H1 (cell line): ENCODE results near the gene KCNE5. TPM values are rescaled to one million over a fixed set of nuclear protein-coding genes. Genes with fewer than 3 reads are reported as not detected.

Source experiments
- CTCF ChIA-PET: fragments of 300-600 bp; sonication (Branson Sonifier 250); formaldehyde crosslinking; loops from one replicate; lab custom pipeline; 2021; ENCODE audit not compliant: partially characterized antibody; lab: Charles Lee
- POLR2A ChIA-PET: fragments of 300-600 bp; sonication (Branson Sonifier 250); formaldehyde crosslinking; loops from one replicate; lab custom pipeline; 2021; ENCODE audit warnings: inconsistent platforms; ENCODE audit not compliant: partially characterized antibody; lab: Charles Lee
- DNase-seq, 2 experiments: peaks; one replicate each; pipeline versions ENCODE4 v3.0.0 to v3.0.0-alpha.2; 2010 to 2022; ENCODE audit warnings: low spot score in 2 of 2, low read depth in 1 of 2, mixed read lengths in 1 of 2
- FAIRE-seq: peaks from 2 replicates; lab custom pipeline; 2011; peaks lifted over from hg19 to GRCh38; lab: Jason Lieb, UNC
- H2AFZ ChIP-seq: 2 replicates; pipeline ENCODE4 v1.8.1; 2012; ENCODE audit warnings: low read length, inconsistent platforms
- H2AK5ac ChIP-seq: 2 replicates; pipeline ENCODE4 v1.6.1; 2013; ENCODE audit warnings: low read depth, low read length
- H2BK120ac ChIP-seq: replicated peaks from 2 replicates; pipeline ENCODE3; 2013; ENCODE audit warnings: low read depth, low read length, inconsistent platforms
- H2BK12ac ChIP-seq: 2 replicates; pipeline ENCODE4 v1.6.1; 2013; ENCODE audit warnings: low read depth, low read length
- H2BK15ac ChIP-seq: 2 replicates; pipeline ENCODE4 v1.6.1; 2013; ENCODE audit warnings: low read length
- H2BK20ac ChIP-seq: 2 replicates; pipeline ENCODE4 v1.6.1; 2013; ENCODE audit warnings: low read length
- H2BK5ac ChIP-seq: 2 replicates; pipeline ENCODE4 v1.6.1; 2013; ENCODE audit warnings: low read depth, low read length
- H3K14ac ChIP-seq: 2 replicates; pipeline ENCODE4 v1.6.1; 2013; ENCODE audit warnings: inconsistent platforms; ENCODE audit not compliant: insufficient read length
- H3K18ac ChIP-seq: 2 replicates; pipeline ENCODE4 v1.6.1; 2013; ENCODE audit warnings: low read length; ENCODE audit errors: extremely low read depth
- H3K23ac ChIP-seq: 2 replicates; pipeline ENCODE4 v1.6.1; 2013; ENCODE audit warnings: inconsistent platforms; ENCODE audit not compliant: insufficient read length
- H3K23me2 ChIP-seq: 2 replicates; pipeline ENCODE4 v1.6.1; 2013; ENCODE audit warnings: low read depth, low read length
- H3K27ac ChIP-seq: 2 replicates; pipeline ENCODE4 v1.6.1; 2011; ENCODE audit warnings: low read depth, low read length, inconsistent platforms
- H3K27me3 ChIP-seq, 4 experiments: replicated peaks in 1 of 4; 1 replicate in 1 of 4; 2 replicates in 3 of 4; pipeline versions ENCODE4 v1.6.1 to v1.8.1; 2011 to 2013; ENCODE audit warnings: low read length in 3 of 4, mild to moderate bottlenecking in 3 of 4, inconsistent platforms in 2 of 4, mixed read lengths in 2 of 4, moderate library complexity in 1 of 4; ENCODE audit not compliant: control insufficient read depth in 3 of 4, insufficient read depth in 3 of 4; ENCODE audit errors: extremely low read depth in 1 of 4
- H3K36me3 ChIP-seq, 4 experiments: 2 replicates each; pipeline versions ENCODE4 v1.6.1 to v1.8.1; 2011 to 2013; ENCODE audit warnings: mild to moderate bottlenecking in 4 of 4, low read length in 3 of 4, moderate library complexity in 2 of 4, control low read depth in 1 of 4, inconsistent platforms in 1 of 4; ENCODE audit not compliant: insufficient read depth in 4 of 4, control insufficient read depth in 2 of 4
- H3K4ac ChIP-seq: replicated peaks from 2 replicates; pipeline ENCODE3; 2013; ENCODE audit warnings: low read length, low read depth, mixed read lengths, inconsistent platforms; ENCODE audit not compliant: insufficient read length
- H3K4me1 ChIP-seq, 4 experiments: replicated peaks in 1 of 4; 1 replicate in 1 of 4; 2 replicates in 3 of 4; pipeline versions ENCODE4 v1.6.1 to v1.8.1; 2011 to 2013; ENCODE audit warnings: low read length in 3 of 4, inconsistent platforms in 2 of 4, mixed read lengths in 1 of 4; ENCODE audit not compliant: insufficient read depth in 4 of 4, control insufficient read depth in 3 of 4
- H3K4me2 ChIP-seq, 2 experiments: 2 replicates each; pipeline versions ENCODE4 v1.6.1 to v1.8.1; 2011 to 2013; ENCODE audit warnings: low read depth in 2 of 2, low read length in 2 of 2, control low read depth in 1 of 2, inconsistent platforms in 1 of 2, mild to moderate bottlenecking in 1 of 2; ENCODE audit not compliant: insufficient read depth in 1 of 2
- H3K4me3 ChIP-seq, 4 experiments: fragments of 200-600, 300-600 bp in 1 of 4; sonication (generic), shearing (Covaris generic), sonication (Bioruptor Twin) in 1 of 4; 2 replicates each; pipeline versions ENCODE4 v1.5.1 to v1.8.1; 2011 to 2016; ENCODE audit warnings: low read length in 4 of 4, low read depth in 3 of 4, control low read depth in 2 of 4, inconsistent platforms in 2 of 4, mild to moderate bottlenecking in 2 of 4, mixed read lengths in 1 of 4, moderate library complexity in 1 of 4; ENCODE audit not compliant: insufficient read depth in 2 of 4; ENCODE audit errors: extremely low read depth in 1 of 4
- H3K56ac ChIP-seq: replicated peaks from 2 replicates; pipeline ENCODE3; 2013; ENCODE audit warnings: low read depth, mild to moderate bottlenecking, mixed read lengths, low read length, inconsistent platforms; ENCODE audit not compliant: insufficient read length
- H3K79me1 ChIP-seq: 2 replicates; pipeline ENCODE4 v1.6.1; 2013; ENCODE audit warnings: low read depth, low read length, control low read depth
- H3K79me2 ChIP-seq, 2 experiments: 2 replicates each; pipeline versions ENCODE4 v1.6.1 to v1.8.1; 2012 to 2013; ENCODE audit warnings: low read length in 2 of 2, mild to moderate bottlenecking in 2 of 2, inconsistent platforms in 1 of 2; ENCODE audit not compliant: insufficient read depth in 2 of 2, control insufficient read depth in 1 of 2
- H3K9ac ChIP-seq, 4 experiments: replicated peaks in 1 of 4; 1 replicate in 1 of 4; 2 replicates in 3 of 4; pipeline versions ENCODE4 v1.6.1 to v1.8.1; 2011 to 2013; ENCODE audit warnings: low read depth in 3 of 4, low read length in 3 of 4, control low read depth in 2 of 4, mild to moderate bottlenecking in 2 of 4, moderate library complexity in 2 of 4, inconsistent platforms in 1 of 4; ENCODE audit errors: extremely low read depth in 1 of 4
- H3K9me3 ChIP-seq, 2 experiments: 2 replicates each; pipeline versions ENCODE4 v1.6.1 to v1.8.1; 2012 to 2013; ENCODE audit warnings: mild to moderate bottlenecking in 2 of 2, moderate library complexity in 2 of 2, control low read depth in 1 of 2, inconsistent platforms in 1 of 2, low read depth in 1 of 2, low read length in 1 of 2, mixed read lengths in 1 of 2; ENCODE audit not compliant: insufficient read depth in 2 of 2
- H4K20me1 ChIP-seq, 2 experiments: replicated peaks in 1 of 2; 2 replicates each; pipeline versions ENCODE3 to v1.8.1; 2011 to 2013; ENCODE audit warnings: inconsistent platforms in 2 of 2, low read length in 2 of 2, mild to moderate bottlenecking in 1 of 2; ENCODE audit not compliant: insufficient read depth in 2 of 2, control insufficient read depth in 1 of 2
- H4K5ac ChIP-seq: 2 replicates; pipeline ENCODE4 v1.6.1; 2013; ENCODE audit warnings: low read length, low read depth, mixed read lengths, inconsistent platforms; ENCODE audit not compliant: insufficient read length
- H4K8ac ChIP-seq: 2 replicates; pipeline ENCODE4 v1.8.0; 2013; ENCODE audit warnings: mild to moderate bottlenecking, moderate library complexity, low read length, inconsistent platforms; ENCODE audit not compliant: insufficient read depth; ENCODE audit errors: extremely low read depth
- H4K91ac ChIP-seq: replicated peaks from 2 replicates; pipeline ENCODE3; 2013; ENCODE audit warnings: low read length, mixed read lengths, inconsistent platforms; ENCODE audit not compliant: insufficient read length
- ATF2 ChIP-seq: IDR thresholded peaks from 2 replicates; pipeline ENCODE4 v1.6.1; 2012; ENCODE audit warnings: low read length, inconsistent platforms
- POLR2A ChIP-seq, 2 experiments: IDR thresholded peaks; 1 replicate in 1 of 2; 2 replicates in 1 of 2; pipeline ENCODE4 v1.6.1; 2011; ENCODE audit warnings: low read depth in 2 of 2, low read length in 2 of 2, mild to moderate bottlenecking in 2 of 2; ENCODE audit errors: control extremely low read depth in 1 of 2
- RNF2 ChIP-seq: fragments of 200-900, 300-1000 bp; sonication (generic); IDR thresholded peaks from 2 replicates; pipeline ENCODE4 v1.7.1; 2016; ENCODE audit warnings: borderline replicate concordance, low read depth, mild to moderate bottlenecking, antibody characterized with exemption, low read length; ENCODE audit not compliant: poor library complexity, severe bottlenecking; ENCODE audit errors: missing control alignments
- SRF ChIP-seq: IDR thresholded peaks from 2 replicates; pipeline ENCODE4 v1.6.1; 2011; ENCODE audit warnings: mild to moderate bottlenecking, low read depth, low read length, moderate library complexity
- TEAD4 ChIP-seq: IDR thresholded peaks from 2 replicates; pipeline ENCODE4 v1.6.1; 2012; ENCODE audit warnings: low read depth, low read length, inconsistent platforms, mixed read lengths
- YY1 ChIP-seq: IDR thresholded peaks from 2 replicates; pipeline ENCODE4 v1.6.1; 2011; ENCODE audit warnings: low read depth, mild to moderate bottlenecking, low read length
- WGBS, 2 experiments: shearing (Covaris generic) in 1 of 2; methylation state at CpG; one replicate each; pipeline versions ENCODE4 v1.1.6 to v1.1.7; 2013 to 2015; ENCODE audit warnings: low lambda C conversion rate in 2 of 2, mixed read lengths in 2 of 2, inconsistent platforms in 1 of 2, low coverage in 1 of 2, missing lambda C conversion rate in 1 of 2; ENCODE audit not compliant: insufficient replicate concordance in 2 of 2, insufficient coverage in 1 of 2, insufficient read length in 1 of 2; ENCODE audit errors: extremely low coverage in 1 of 2, missing lambda C conversion rate in 1 of 2; 5-methylcytosine and 5-hydroxymethylcytosine counted together
- polyA plus RNA-seq, 7 experiments: library from polyadenylated mRNA; depleted of rRNA in 3 of 7; stranded (reverse) in 5 of 7; unstranded in 2 of 7; fragments of >200 nt in 5 of 7; fragments of 200-250 nt in 2 of 7; gene quantifications; 1 replicate in 5 of 7; 2 replicates in 1 of 7; 4 replicates in 1 of 7; pipeline versions ENCODE4 v1.2.1 to v1.2.3, GENCODE V29; 2011 to 2013; ENCODE audit warnings: missing spikeins in 2 of 7, mixed read lengths in 2 of 7
- total RNA-seq: library from RNA; stranded (reverse); fragmentation: NEBNext Ultra II Directional; extraction: Animal tissue kit (Norgen Biotek cat#: 25700); gene quantifications from 2 replicates; pipeline ENCODE4 v1.2.1, GENCODE V29; 2021

Gene KCNE5
- total and polyA plus RNA-seq, 2 of the 8 experiments (the other 6 are each of a cell fraction or from before 2014, with no cell fraction given): 3.6 to 5.9 TPM

- Histone ChIP-seq H3K4me3 (no peak overlapping the region), H2BK12ac (no peak overlapping the region), H3K4ac (no peak overlapping the region), H3K79me1 (no peaks in the 10 kb centered on the region), H3K79me2 (no peaks in the 10 kb centered on the region), H3K18ac (no peak overlapping the region), H4K91ac (no peak overlapping the region), H3K23me2 (no peaks in the 10 kb centered on the region), H3K9me3 (no peaks in the 10 kb centered on the region), H2AK5ac (no peak overlapping the region), H3K27ac (no peak overlapping the region), H2BK120ac (no peak overlapping the region), H4K20me1 (no peaks in the 10 kb centered on the region), H3K4me1 (no peaks in the 10 kb centered on the region; a peak in 1 of 7 replicates), H4K5ac (no peak overlapping the region), H3K23ac (no peak overlapping the region), H4K8ac (no peak overlapping the region), H2AFZ (no peak overlapping the region), H3K27me3 (no peaks in the 10 kb centered on the region), H3K4me2 (no peak overlapping the region), H2BK5ac (no peak overlapping the region), H2BK15ac (no peak overlapping the region), H3K36me3 (no peaks in the 10 kb centered on the region), H3K14ac (no peak overlapping the region), H3K9ac (no peak overlapping the region), H3K56ac (no peak overlapping the region), H2BK20ac (no peak overlapping the region)
- 95% methylated on average over 7 of the region's 7 CpGs; no CpG with 5 or more reads in 1 of the 2 experiments for WGBS, 2 experiments
- CTCF ChIA-PET: interaction anchor here (0.6 kb wide), 1 partner anchor 50 kb away, joined by 3 read pairs; no protein-coding TSS in a partner anchor
- no peak for TF ChIP-seq POLR2A (IDR thresholded peaks at IDR 0.05; ENCODE audit: control extremely low read depth in 1 of 2, low read depth in 2 of 2, low read length in 2 of 2)
- no peak for TF ChIP-seq TEAD4
- no peak for TF ChIP-seq ATF2
- no peak for TF ChIP-seq SRF
- no peak for TF ChIP-seq YY1
- no peak for TF ChIP-seq RNF2
- FAIRE-seq (no peak), DNase-seq (no peak)
- POLR2A ChIA-PET: no interaction called here
These were observed 39.5 kb downstream of the KCNE5 start for GRCh38 chrX:109585488-109585887.
